HCT116 (cell line): ENCODE data around the gene YTHDF1. TPM values are rescaled to one million over a fixed set of nuclear protein-coding genes. Genes with fewer than 3 reads are reported as not detected.

Experiments
- ATAC-seq: fragments of 200-7000 bp; cut with Tn5 transposase; 2 replicates; pipeline ENCODE4 v1.9.1; 2020; ENCODE audit warnings: mild to moderate bottlenecking, moderate library complexity
- BruUV-seq: library from RNA; stranded (reverse); fragments of 400-500 nt; replicated peaks from 2 replicates; lab custom pipeline; 2021; lab: Mats Ljungman, UMichigan
- CTCF ChIA-PET: fragments of 300-600 bp; sonication (Branson Sonifier 250); formaldehyde crosslinking; loops from one replicate; lab custom pipeline; 2021; ENCODE audit warnings: antibody characterized with exemption; lab: Charles Lee
- POLR2A ChIA-PET: fragments of 300-600, 350-600 bp; sonication (Branson Sonifier 250); formaldehyde crosslinking; loops from one replicate; lab custom pipeline; 2021; ENCODE audit warnings: antibody characterized with exemption; lab: Charles Lee
- RAD21 ChIA-PET, 2 experiments: fragments of 300-600 bp; sonication (Branson Sonifier 250); formaldehyde crosslinking; loops; one replicate each; lab custom pipeline; 2023; ENCODE audit warnings: low total read pairs in 2 of 2; ENCODE audit not compliant: uncharacterized antibody in 2 of 2, unreplicated experiment in 2 of 2, low non-redundant PET in 1 of 2; lab: Charles Lee
- DNase-seq: peaks from one replicate; pipeline ENCODE4 v3.0.0-alpha.2; 2010; ENCODE audit warnings: low read depth, low spot score
- H2AFZ ChIP-seq: fragments of 200-600 bp; shearing (Covaris generic), sonication (generic); 2 replicates; pipeline ENCODE4 v1.6.1; 2017; ENCODE audit warnings: low read depth, mixed run types, mixed read lengths, antibody characterized with exemption, low read length; ENCODE audit not compliant: poor library complexity, severe bottlenecking
- H3K27ac ChIP-seq: 2 replicates; pipeline ENCODE4 v1.5.1; 2012; ENCODE audit warnings: low read depth, low read length
- H3K27me3 ChIP-seq: fragments of 200-600 bp; sonication (generic); 2 replicates; pipeline ENCODE4 v1.6.1; 2016; ENCODE audit warnings: mixed run types, low read length, mixed read lengths; ENCODE audit not compliant: insufficient read depth
- H3K36me3 ChIP-seq, 2 experiments: fragments of 200-500 bp in 1 of 2; fragments of 200-600 bp in 1 of 2; sonication (Bioruptor generic) in 1 of 2; sonication (generic) in 1 of 2; 2 replicates each; pipeline versions ENCODE4 v1.5.1 to v1.6.1; 2014 to 2016; ENCODE audit warnings: low read length in 2 of 2, inconsistent platforms in 1 of 2, mixed read lengths in 1 of 2, mixed run types in 1 of 2; ENCODE audit not compliant: insufficient read depth in 2 of 2, control insufficient read depth in 1 of 2
- H3K4me1 ChIP-seq, 2 experiments: fragments of 200-600 bp in 1 of 2; sonication (generic) in 1 of 2; 2 replicates each; pipeline versions ENCODE4 v1.5.1 to v1.6.1; 2012 to 2017; ENCODE audit warnings: low read length in 2 of 2, inconsistent platforms in 1 of 2, mild to moderate bottlenecking in 1 of 2, mixed read lengths in 1 of 2, mixed run types in 1 of 2, moderate library complexity in 1 of 2; ENCODE audit not compliant: insufficient read depth in 2 of 2, control insufficient read depth in 1 of 2
- H3K4me2 ChIP-seq: fragments of 200-600 bp; sonication (generic); 2 replicates; pipeline ENCODE4 v1.6.1; 2017; ENCODE audit warnings: mixed run types, low read length, mixed read lengths
- H3K4me3 ChIP-seq, 2 experiments: fragments of 200-600 bp in 1 of 2; sonication (generic) in 1 of 2; replicated peaks in 1 of 2; 2 replicates each; pipeline ENCODE4 v1.5.1; 2011 to 2016; ENCODE audit warnings: low read length in 2 of 2, control low read depth in 1 of 2, low read depth in 1 of 2, mild to moderate bottlenecking in 1 of 2, mixed read lengths in 1 of 2, mixed run types in 1 of 2
- H3K79me2 ChIP-seq: fragments of 200-600 bp; sonication (generic); 2 replicates; pipeline ENCODE4 v1.6.1; 2017; ENCODE audit warnings: mild to moderate bottlenecking, mixed run types, low read length, moderate library complexity, mixed read lengths; ENCODE audit not compliant: insufficient read depth
- H3K9ac ChIP-seq: fragments of 200-600 bp; sonication (generic); 2 replicates; pipeline ENCODE4 v1.6.1; 2016; ENCODE audit warnings: low read length, mixed read lengths
- H3K9me2 ChIP-seq: fragments of 200-600 bp; sonication (generic), shearing (Covaris generic); 2 replicates; pipeline ENCODE4 v1.6.1; 2017; ENCODE audit warnings: mixed run types, mild to moderate bottlenecking, moderate library complexity; ENCODE audit not compliant: insufficient read depth
- H3K9me3 ChIP-seq, 2 experiments: fragments of 200-500 bp in 1 of 2; fragments of 200-600 bp in 1 of 2; sonication (Bioruptor generic) in 1 of 2; sonication (generic) in 1 of 2; 2 replicates each; pipeline ENCODE4 v1.6.1; 2014 to 2017; ENCODE audit warnings: low read length in 2 of 2, mixed read lengths in 2 of 2, inconsistent platforms in 1 of 2, low read depth in 1 of 2, mild to moderate bottlenecking in 1 of 2, mixed run types in 1 of 2, moderate library complexity in 1 of 2; ENCODE audit not compliant: control insufficient read depth in 1 of 2, insufficient read depth in 1 of 2
- H4K20me1 ChIP-seq: fragments of 200-600 bp; sonication (generic), shearing (Covaris generic); 2 replicates; pipeline ENCODE4 v1.6.1; 2017; ENCODE audit warnings: mixed run types, mild to moderate bottlenecking, moderate library complexity; ENCODE audit not compliant: insufficient read depth
- CEBPB ChIP-seq: IDR thresholded peaks from 2 replicates; pipeline ENCODE4 v1.6.1; 2012; ENCODE audit warnings: low read depth
- CTCF ChIP-seq, 3 experiments: fragments of 200-600 bp in 1 of 3; sonication (generic) in 1 of 3; IDR thresholded peaks in 2 of 3; conservative IDR thresholded peaks in 1 of 3; 2 replicates each; pipeline ENCODE4 v1.5.1; 2012 to 2017; ENCODE audit warnings: low read depth in 2 of 3, low read length in 2 of 3, antibody characterized with exemption in 1 of 3, borderline replicate concordance in 1 of 3, control low read depth in 1 of 3, mild to moderate bottlenecking in 1 of 3, mixed read lengths in 1 of 3, mixed run types in 1 of 3, moderate library complexity in 1 of 3; ENCODE audit not compliant: insufficient read depth in 1 of 3
- EGR1 ChIP-seq: IDR thresholded peaks from 2 replicates; pipeline ENCODE4 v1.6.1; 2012; ENCODE audit warnings: low read depth
- EZH2phosphoT487 ChIP-seq: fragments of 200-600 bp; IDR thresholded peaks from 2 replicates; pipeline ENCODE4 v1.6.1; 2018; ENCODE audit warnings: antibody characterized with exemption, borderline replicate concordance
- FOSL1 ChIP-seq: IDR thresholded peaks from 2 replicates; pipeline ENCODE4 v1.6.1; 2012; ENCODE audit warnings: low read depth
- POLR2A ChIP-seq: IDR thresholded peaks from 2 replicates; pipeline ENCODE4 v1.7.0; 2011; ENCODE audit warnings: borderline replicate concordance; ENCODE audit not compliant: insufficient read depth, insufficient read length; ENCODE audit errors: extremely low read depth
- POLR2AphosphoS5 ChIP-seq: IDR thresholded peaks from 2 replicates; pipeline ENCODE4 v1.6.1; 2011; ENCODE audit warnings: mild to moderate bottlenecking, low read depth, low read length, moderate library complexity
- RAD21 ChIP-seq: IDR thresholded peaks from 2 replicates; pipeline ENCODE4 v1.6.1; 2012; ENCODE audit warnings: low read depth, mild to moderate bottlenecking
- SIN3A ChIP-seq: IDR thresholded peaks from 2 replicates; pipeline ENCODE4 v1.6.1; 2012; ENCODE audit warnings: low read depth
- SP1 ChIP-seq: IDR thresholded peaks from 2 replicates; pipeline ENCODE4 v1.6.1; 2012; ENCODE audit warnings: low read depth
- SRF ChIP-seq: IDR thresholded peaks from 2 replicates; pipeline ENCODE4 v1.6.1; 2012; ENCODE audit warnings: low read depth
- TCF7L2 ChIP-seq: IDR thresholded peaks from 2 replicates; pipeline ENCODE4 v1.7.0; 2011; ENCODE audit warnings: borderline replicate concordance, inconsistent platforms; ENCODE audit not compliant: insufficient read depth, insufficient read length; ENCODE audit errors: extremely low read depth
- YY1 ChIP-seq: IDR thresholded peaks from 2 replicates; pipeline ENCODE4 v1.6.1; 2011; ENCODE audit warnings: low read length, low read depth, moderate library complexity, mild to moderate bottlenecking; ENCODE audit not compliant: insufficient replicate concordance; ENCODE audit errors: extremely low read depth
- ZBTB33 ChIP-seq: IDR thresholded peaks from 2 replicates; pipeline ENCODE4 v1.6.1; 2011; ENCODE audit warnings: mild to moderate bottlenecking, low read length, moderate library complexity; ENCODE audit not compliant: insufficient replicate concordance; ENCODE audit errors: extremely low read depth
- ZNF274 ChIP-seq: fragments of 200-500 bp; sonication (Bioruptor generic); IDR thresholded peaks from 2 replicates; pipeline ENCODE4 v1.6.1; 2014; ENCODE audit warnings: mild to moderate bottlenecking, low read depth, low read length, inconsistent platforms
- intact Hi-C: fragments of 100-400 bp; cut with micrococcal nuclease; formaldehyde crosslinking; loops from 2 replicates; pipeline ENCODE4 v1.10.0; 2022
- total RNA-seq: library from RNA; stranded (reverse); gene quantifications from one replicate; pipeline ENCODE4 v1.2.1, GENCODE V29; 2021; ENCODE audit not compliant: unreplicated experiment

YTHDF1 gene
- total RNA-seq, 1 experiment from 2014 or later: 42.8 TPM

- no TSS peak for BruUV-seq
- H3K9me3 ChIP-seq: no peaks in the 10 kb centered on the region
- H3K27ac ChIP-seq: no peak overlapping the region
- RAD21 ChIA-PET: no interaction called here
- no peaks in the 10 kb centered on the region for H3K4me1 ChIP-seq
- H3K4me2 ChIP-seq: no peak overlapping the region
- H3K79me2 ChIP-seq: peaks cover 100% of the 10 kb centered on the region
- H2AFZ ChIP-seq: no peak overlapping the region
- peaks cover 11% of the 10 kb centered on the region; the same call in 1 of the 2 replicates for H4K20me1 ChIP-seq
- CTCF ChIA-PET: interaction anchor here (0.6 kb wide), 1 partner anchor 49 kb away, joined by 3 read pairs; no protein-coding TSS in a partner anchor
- DNase-seq: no peak
- POLR2A ChIA-PET: no interaction called here
- no peak for ATAC-seq
- intact Hi-C loops: no loop called here
- no peak overlapping the region for H3K9ac ChIP-seq
- no peaks in the 10 kb centered on the region for H3K27me3 ChIP-seq
- no peak for TF ChIP-seq SIN3A
- no peak for TF ChIP-seq ZBTB33
- no peak for TF ChIP-seq TCF7L2
- no peak for TF ChIP-seq EGR1
- TF ChIP-seq FOSL1: no peak
- no peak for TF ChIP-seq POLR2AphosphoS5
- no peak for TF ChIP-seq ZNF274
- no peak for TF ChIP-seq RAD21
- no peak for TF ChIP-seq SRF
- TF ChIP-seq EZH2phosphoT487: no peak
- no peak for TF ChIP-seq POLR2A
- TF ChIP-seq SP1: no peak
- TF ChIP-seq CEBPB: no peak
- no peak for TF ChIP-seq CTCF (IDR thresholded peaks at IDR 0.05 in 2 of 3, conservative IDR thresholded peaks at IDR 0.05 in 1 of 3; ENCODE audit: borderline replicate concordance in 1 of 3, insufficient read depth in 1 of 3, low read depth in 2 of 3, low read length in 2 of 3)
- no peak for TF ChIP-seq YY1
- peaks cover 59 to 69% of the 10 kb centered on the region in 2 experiments for H3K36me3 ChIP-seq
- H3K4me3 ChIP-seq: no peak overlapping the region
- H3K9me2 ChIP-seq: no peaks in the 10 kb centered on the region
Measured at GRCh38 chr20:63205896-63206295, 10.0 kb downstream of the YTHDF1 start.
